ENCODE results near the gene EPHB6.

GRCh38 chr7:142896741-142897379 is 42.0 kb downstream of the EPHB6 start:
- TF ChIP-seq CTCF (IDR thresholded peaks at IDR 0.05) (no peak), ZFX (IDR thresholded peaks at IDR 0.05; ENCODE audit: borderline replicate concordance) (no peak)
